ENCODE results near the gene KIF25.
"Not testable (repeated sequence)": the region's sequence is repeated elsewhere in the genome, so short reads cannot be mapped to it uniquely, and the experiment has no call there.

Gene KIF25

GRCh38 chr6:168073937-168074730 lies 76.7 kb downstream of the KIF25 start:
- DNase-seq, result no peak

- DNase-seq, result no peak
Observed at GRCh38 chr6:168075216-168075615, 77.7 kb downstream of the KIF25 start.

GRCh38 chr6:168075787-168076202 lies 78.3 kb downstream of the KIF25 start:
- DNase-seq, result no peak

GRCh38 chr6:168077401-168077800 lies 79.9 kb downstream of the KIF25 start:
- not testable (repeated sequence) for DNase-seq

GRCh38 chr6:168078175-168078942 lies 80.9 kb downstream of the KIF25 start:
- DNase-seq, result no peak

GRCh38 chr6:168078943-168079405 lies 81.5 kb downstream of the KIF25 start, which contains the start of gene FRMD1:
Gene FRMD1, minus strand, starts transcription at chr6:168079212. Its CDS starts 118 bp downstream, at chr6:168079094.
- no peak for DNase-seq

- DNase-seq, result no peak
Observed at GRCh38 chr6:168080393-168081077, 83.1 kb downstream of the KIF25 start.

- DNase-seq, result no peak
Observed at GRCh38 chr6:168081858-168082546, 84.5 kb downstream of the KIF25 start.

GRCh38 chr6:168082860-168083513 lies 85.5 kb downstream of the KIF25 start:
- no peak for DNase-seq

- no peak for DNase-seq
Observed at GRCh38 chr6:168083514-168083885, 86.0 kb downstream of the KIF25 start.

GRCh38 chr6:168084465-168085160 lies 87.1 kb downstream of the KIF25 start:
- DNase-seq, result no peak

- no peak for DNase-seq
Observed at GRCh38 chr6:168086066-168086465, 88.6 kb downstream of the KIF25 start.

- DNase-seq, result no peak
Observed at GRCh38 chr6:168086616-168087015, 89.1 kb downstream of the KIF25 start.

GRCh38 chr6:168087436-168088160 lies 90.1 kb downstream of the KIF25 start:
- DNase-seq, result no peak

- DNase-seq, result no peak
Observed at GRCh38 chr6:168088161-168089053, 90.9 kb downstream of the KIF25 start.

GRCh38 chr6:168089186-168090063 lies 92.0 kb downstream of the KIF25 start:
- DNase-seq, result no peak

- DNase-seq, result no peak
Observed at GRCh38 chr6:168090064-168090690, 92.7 kb downstream of the KIF25 start.

GRCh38 chr6:168090706-168091105 lies 93.2 kb downstream of the KIF25 start:
- no peak for DNase-seq
